Islet of Langerhans (tissue), 1 donor: ENCODE results near the gene RABGAP1.
A peak's percentile ranks its signal among the peaks of the same experiment; 100 is the strongest.

Source experiments
- FAIRE-seq: peaks from one replicate; lab custom pipeline; 2011; peaks lifted over from hg19 to GRCh38; lab: Jason Lieb, UNC

RABGAP1 gene

DNA sequence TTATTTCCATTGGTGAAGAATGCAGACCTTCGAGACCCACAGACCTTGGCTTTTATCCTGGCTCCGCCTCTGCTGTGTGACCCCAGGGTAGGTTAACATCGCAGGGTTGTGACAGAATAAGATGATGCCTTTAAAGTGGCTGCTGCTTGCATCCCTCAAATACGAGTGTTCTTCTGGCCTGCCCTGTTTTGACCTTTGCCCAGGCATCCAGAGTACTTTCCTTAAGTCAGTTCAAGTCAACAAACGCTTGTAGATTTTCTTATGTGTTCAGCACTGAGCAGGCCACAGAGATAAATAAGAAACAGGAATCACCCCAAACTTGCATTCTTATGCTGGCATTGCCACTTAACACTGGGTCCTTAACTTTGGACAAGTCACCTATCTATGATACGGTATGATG is 142.9 kb downstream of the RABGAP1 start:
- no peak for FAIRE-seq

DNA sequence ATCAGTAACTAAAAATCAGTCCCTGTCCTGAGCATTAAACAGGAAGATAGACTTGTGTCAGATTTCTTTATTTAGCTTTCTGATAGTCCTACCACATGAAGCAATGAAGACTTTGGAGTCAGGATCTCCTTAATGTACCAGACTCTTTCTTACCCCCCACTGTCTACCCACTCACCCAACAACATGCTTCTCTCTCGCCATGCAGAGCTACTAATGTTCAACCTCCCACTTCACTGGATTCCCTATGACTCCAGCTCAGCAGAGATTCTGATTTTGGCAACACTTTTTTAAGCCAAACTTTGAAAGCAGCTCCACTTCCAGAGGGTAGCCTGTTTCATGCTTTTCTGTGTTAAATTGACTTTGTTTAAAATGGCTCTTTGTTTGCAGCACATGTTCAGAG is 143.4 kb downstream of the RABGAP1 start:
- no peak for FAIRE-seq

- no peak for FAIRE-seq
These were observed 145.1 kb downstream of the RABGAP1 start for GRCh38 chr9:123085916-123086315.

GRCh38 chr9:123087359-123087888 is 146.6 kb downstream of the RABGAP1 start:
- FAIRE-seq, result no peak

GRCh38 chr9:123089040-123089439 is 148.2 kb downstream of the RABGAP1 start:
- no peak for FAIRE-seq

DNA sequence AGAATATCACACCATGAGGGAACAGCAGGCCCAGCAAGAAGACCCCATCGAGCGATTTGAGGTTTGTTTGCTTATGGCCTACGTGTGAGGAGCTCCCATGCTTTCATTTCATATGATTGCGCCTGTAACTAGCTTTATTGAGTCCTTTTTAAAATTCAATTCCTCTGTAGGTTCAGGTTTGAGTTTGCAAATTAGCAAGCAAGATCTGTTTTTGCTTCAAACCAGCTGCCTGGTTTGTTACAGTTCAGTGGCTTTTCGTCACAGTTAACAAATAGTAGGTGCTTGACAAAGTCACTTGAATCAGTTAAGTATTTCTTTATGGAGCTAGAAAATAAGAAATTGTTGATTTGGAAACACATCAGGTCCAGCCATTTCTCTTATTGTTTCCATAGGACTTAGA is 149.0 kb downstream of the RABGAP1 start:
- no peak for FAIRE-seq

DNA sequence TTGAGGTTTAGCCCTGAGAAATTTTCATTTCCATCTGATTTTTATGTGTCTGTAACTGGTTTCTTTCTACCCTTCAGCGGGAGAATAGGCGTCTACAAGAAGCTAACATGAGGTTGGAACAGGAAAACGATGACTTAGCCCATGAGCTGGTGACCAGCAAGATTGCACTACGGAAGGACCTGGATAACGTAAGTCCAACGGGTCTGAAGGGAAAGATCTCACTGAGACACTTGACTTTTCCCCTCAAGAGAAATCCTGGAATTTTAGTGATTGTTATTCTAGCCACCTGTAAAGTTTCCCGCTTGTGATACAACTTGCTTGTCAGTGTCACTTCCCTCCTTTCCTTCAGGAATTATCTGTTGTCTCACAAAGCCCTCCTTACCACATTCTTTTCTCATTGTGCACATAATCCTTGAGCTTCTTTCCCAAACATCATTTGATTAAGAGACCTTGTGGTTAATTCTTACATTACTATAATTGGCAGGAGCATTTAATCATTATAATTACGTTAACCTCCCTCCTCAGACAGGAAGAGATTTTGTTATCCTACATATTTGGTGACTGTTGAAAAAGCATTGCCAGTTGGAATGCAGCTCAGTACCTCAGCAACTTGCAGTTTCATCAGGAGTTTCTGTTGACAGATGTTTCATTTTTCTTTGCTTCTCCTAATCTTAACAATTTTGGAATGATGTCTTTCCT is 149.5 kb downstream of the RABGAP1 start:
- FAIRE-seq, result no peak

DNA sequence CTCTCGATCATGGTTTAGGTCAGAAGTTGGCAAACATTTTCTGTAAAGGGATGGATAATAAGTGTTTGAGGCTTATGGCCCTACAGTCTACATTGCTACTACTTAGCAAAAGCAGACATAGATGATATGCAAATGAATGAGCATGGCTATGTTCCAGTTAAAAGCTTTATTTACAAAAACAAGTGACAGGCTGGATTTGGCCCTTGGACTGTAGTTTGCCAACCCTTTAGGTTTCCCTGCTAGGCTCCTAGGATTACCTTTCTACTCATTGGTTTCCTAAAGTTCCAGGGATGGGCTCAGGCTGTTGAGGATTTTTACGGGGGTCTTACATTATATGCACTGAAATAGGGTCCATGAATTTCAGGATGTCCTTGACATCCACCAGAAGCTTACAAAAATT is 150.1 kb downstream of the RABGAP1 start:
- FAIRE-seq, result no peak

DNA sequence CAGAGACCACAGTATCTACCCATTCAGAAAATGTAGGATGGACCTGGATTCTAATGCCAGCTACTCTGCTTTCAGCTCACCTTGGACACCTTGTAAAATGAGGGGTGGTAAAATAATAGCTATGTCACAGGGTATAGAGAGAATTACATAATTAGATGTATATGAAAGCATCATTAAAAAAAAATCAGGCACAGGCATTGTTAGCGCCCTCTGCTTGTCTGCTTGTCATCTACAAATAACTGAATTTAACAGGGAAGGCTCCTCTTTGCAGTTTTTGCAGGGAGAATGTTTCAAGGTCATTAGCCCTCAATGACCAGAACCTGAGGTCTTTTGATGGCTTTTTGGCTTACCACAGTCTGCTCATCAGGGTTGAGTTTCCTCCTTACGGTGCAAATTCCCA is 150.6 kb downstream of the RABGAP1 start:
- FAIRE-seq, result no peak

DNA sequence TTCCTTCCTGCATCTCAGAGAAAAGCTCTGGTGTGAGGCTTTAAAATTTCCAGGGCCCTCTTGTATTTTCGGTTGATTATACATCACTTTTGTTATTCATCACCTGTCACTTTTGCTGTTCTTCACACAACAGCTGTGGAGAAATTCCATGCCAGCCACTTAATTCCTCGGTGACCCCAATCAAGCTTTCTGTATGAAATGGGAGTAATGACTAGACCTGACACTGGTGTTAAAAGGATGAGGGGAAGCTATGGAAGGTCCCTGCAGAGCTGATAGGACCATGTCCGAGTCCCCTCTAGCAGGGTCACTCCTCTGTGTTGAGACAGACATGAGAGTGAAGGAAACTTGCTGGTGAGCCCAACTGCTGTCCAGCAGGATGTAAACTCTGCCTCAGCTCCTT is 152.3 kb downstream of the RABGAP1 start:
- no peak for FAIRE-seq

DNA sequence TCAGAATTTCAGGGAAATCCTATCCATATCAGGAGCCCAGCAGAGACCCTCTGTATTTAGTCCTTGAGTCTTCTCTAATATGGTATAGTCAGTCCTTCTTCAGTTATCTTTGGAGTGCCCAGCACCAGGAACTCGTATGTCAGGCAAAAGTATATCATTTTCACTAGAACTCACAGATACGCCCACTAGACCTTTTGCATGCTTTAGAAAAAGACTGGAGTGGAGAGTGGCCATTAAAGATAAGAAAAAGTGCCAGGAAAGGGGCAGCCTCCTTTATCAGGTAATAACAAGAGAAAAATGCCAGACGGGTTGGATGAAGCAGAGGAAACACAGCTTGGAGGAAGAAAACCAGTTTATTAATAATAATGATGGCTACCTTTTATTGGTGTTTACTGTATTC is 156.2 kb downstream of the RABGAP1 start:
- FAIRE-seq, result no peak

GRCh38 chr9:123097430-123098095 is 156.7 kb downstream of the RABGAP1 start:
- FAIRE-seq, result no peak

- no peak for FAIRE-seq
These were observed 157.3 kb downstream of the RABGAP1 start for GRCh38 chr9:123098096-123098459.

DNA sequence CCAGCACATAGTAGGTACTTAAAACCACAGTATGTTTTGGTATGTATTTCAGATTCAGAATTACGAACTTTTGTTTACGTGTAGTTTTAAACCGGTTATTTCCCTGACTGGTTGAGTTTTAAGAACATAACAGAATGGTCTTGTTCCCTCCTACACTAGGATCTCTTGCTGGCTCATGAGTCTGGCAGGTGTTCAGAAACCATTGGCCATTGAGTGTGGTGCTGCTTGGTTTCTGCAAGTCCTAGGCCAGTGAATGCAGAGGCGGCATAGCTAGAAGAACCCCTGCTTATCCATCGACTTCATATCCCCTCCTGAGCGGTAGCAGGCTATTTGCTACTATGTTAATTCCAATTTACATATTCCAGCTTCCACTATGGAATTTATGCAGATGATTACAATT is 158.2 kb downstream of the RABGAP1 start:
- no peak for FAIRE-seq

DNA sequence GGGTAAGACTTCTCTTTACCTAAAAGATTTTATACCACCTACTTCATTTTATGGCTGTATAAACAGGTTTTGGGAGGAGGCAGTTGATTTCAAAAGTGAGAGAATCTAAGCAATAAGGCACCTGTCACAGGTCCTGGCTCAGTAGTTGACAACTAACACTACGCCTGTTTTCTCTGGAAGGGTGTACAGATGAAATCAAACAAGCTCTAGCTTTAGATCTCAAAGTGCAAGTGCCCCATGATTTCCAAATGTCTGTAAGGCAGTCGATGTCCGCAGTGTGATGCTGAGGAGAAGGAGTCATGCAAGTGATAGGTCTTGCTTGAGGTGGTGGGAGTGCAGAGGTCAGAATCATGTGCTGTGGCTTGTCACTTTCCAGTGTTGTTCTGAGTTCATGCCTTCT is 158.7 kb downstream of the RABGAP1 start:
- no peak for FAIRE-seq

GRCh38 chr9:123102375-123103113 is 161.7 kb downstream of the RABGAP1 start:
- no peak for FAIRE-seq

DNA sequence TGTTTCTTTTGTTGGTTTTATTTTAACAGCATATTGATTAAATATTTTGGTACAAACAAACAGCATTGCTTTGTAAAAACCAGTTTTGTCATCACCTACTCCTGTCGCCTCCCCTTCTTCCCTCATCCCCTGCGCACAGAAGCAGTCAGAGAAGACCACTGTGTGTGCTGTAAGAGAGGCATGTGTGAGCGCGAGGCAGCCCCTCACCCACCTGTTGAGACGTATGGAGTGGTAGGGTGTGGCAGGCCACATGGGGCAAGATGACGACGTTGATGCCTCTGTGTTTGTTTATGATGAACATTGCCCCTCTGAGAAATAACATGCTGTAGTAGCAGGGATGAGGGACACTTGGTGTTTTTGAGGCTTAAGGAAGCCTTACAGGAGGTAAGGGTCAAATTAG is 164.0 kb downstream of the RABGAP1 start:
- FAIRE-seq, result no peak

DNA sequence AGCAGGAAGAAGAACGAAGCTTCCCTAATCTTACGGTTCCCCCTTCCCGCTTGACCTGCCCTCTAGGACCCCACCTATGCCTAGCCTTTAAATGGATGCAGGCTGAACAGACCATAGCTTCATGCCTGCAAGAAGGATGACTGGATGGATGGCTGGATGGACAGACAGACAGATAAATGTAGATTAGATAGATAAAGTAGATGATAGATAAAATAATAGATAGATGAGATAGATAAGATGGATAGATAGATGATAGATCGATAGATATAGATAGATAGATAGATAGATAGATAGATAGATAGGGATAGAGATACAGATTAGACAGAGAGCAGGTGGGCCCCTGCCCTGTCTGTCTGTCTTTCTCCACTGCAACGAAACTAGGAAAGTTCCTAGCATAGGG is 164.7 kb downstream of the RABGAP1 start:
- FAIRE-seq, result no peak

GRCh38 chr9:123107639-123108285 is 166.9 kb downstream of the RABGAP1 start:
- no peak for FAIRE-seq

DNA sequence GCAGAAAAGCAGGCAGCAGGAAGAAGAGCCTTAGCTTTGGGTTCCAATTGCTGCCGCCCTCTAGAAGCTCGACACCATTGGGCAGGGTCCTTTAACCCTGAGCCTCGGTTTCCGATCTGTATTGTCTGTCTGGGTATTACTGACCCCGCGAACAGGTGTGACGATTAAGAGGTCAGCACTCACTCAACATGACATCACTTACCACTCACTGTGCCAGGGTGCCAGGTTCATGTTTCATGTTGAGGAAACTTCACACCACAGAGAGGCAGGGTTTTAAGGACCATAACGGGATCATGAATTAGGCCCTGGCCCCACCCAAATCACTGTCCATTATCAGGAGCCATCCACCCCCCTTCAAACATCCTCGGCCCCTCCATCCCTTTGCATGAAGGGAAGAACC is 168.2 kb downstream of the RABGAP1 start:
- FAIRE-seq, result no peak

- FAIRE-seq, result no peak
These were observed 168.9 kb downstream of the RABGAP1 start for GRCh38 chr9:123109540-123110279.

DNA sequence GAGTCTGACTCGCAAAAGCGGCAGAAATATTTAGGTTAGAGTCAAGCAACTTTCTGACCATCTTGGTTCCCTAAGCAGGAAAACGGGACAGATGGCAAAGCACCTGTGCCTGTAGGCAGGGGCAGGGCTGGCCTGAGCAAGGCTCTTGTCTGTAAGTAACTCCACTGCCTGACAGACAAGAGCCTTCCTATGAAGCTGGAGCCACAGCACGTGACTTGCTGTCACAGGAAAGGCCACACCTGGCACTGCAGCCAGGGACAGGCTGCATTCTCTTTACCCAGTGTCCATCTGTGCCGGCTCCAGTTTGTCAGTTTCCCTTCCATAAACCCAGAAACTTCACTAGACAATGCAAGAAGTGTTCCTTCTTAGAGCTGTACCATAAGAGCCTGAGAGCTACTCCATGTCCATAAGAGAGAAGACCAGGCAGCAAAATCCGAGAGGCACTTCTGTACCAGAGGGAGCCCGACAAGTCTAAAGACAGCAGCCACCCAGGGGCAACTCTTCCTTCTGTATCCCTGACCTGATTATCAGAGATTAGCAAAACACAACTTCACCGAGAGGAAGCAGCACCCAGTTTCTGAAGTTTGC is 170.7 kb downstream of the RABGAP1 start:
- peak; percentile 36 for FAIRE-seq
